ENCODE results near the gene KTN1.

The KTN1 gene

DNA sequence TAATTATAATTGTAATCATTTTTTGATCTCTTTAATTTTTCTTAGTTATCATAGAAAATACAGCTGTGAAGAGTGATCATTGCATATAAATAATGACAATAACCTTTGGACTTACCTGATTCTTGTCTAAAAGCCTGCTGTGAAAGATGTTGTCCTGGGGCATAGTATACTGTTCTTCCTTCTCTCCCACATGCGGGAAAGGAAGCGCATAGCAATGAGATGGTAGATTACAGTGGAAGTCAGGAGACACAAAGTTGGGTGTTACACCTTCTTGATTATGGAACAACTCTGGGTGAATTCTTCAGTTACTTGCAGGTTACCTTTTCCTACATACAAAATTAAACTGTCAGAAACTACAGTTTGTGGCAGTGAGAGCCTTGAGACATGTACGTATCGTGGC, 140.8 kb downstream of the KTN1 start:
- 100% methylated on average over 3 of the region's 4 CpGs for WGBS
- no peak overlapping the region for H3K4me3 ChIP-seq (ENCODE audit: low read length)
- H3K4me1 ChIP-seq (ENCODE audit: insufficient read depth, low read length) = no peaks in the 10 kb centered on the region
- no peaks in the 10 kb centered on the region for H3K27me3 ChIP-seq (ENCODE audit: insufficient read depth, low read length)
- no peak overlapping the region for H3K9ac ChIP-seq (ENCODE audit: low read depth, low read length)
- no peak overlapping the region for H3K27ac ChIP-seq (ENCODE audit: low read depth, low read length)
- no peaks in the 10 kb centered on the region for H3K36me3 ChIP-seq (ENCODE audit: insufficient read depth, low read length)
- no peaks in the 10 kb centered on the region for H3K9me3 ChIP-seq (ENCODE audit: insufficient read depth, low read depth, low read length)

- H3K27me3 ChIP-seq (ENCODE audit: insufficient read depth, low read length) = no peaks in the 10 kb centered on the region
- 90% methylated on average over 1 of the region's 1 CpG for WGBS
- no peaks in the 10 kb centered on the region for H3K4me1 ChIP-seq (ENCODE audit: insufficient read depth, low read length)
- no peak overlapping the region for H3K27ac ChIP-seq (ENCODE audit: low read depth, low read length)
- no peak overlapping the region for H3K9ac ChIP-seq (ENCODE audit: low read depth, low read length)
- no peak overlapping the region for H3K4me3 ChIP-seq (ENCODE audit: low read length)
- no peaks in the 10 kb centered on the region for H3K36me3 ChIP-seq (ENCODE audit: insufficient read depth, low read length)
- H3K9me3 ChIP-seq (ENCODE audit: insufficient read depth, low read depth, low read length) = no peaks in the 10 kb centered on the region
These were observed 141.3 kb downstream of the KTN1 start for GRCh38 chr14:55721353-55721752.

DNA sequence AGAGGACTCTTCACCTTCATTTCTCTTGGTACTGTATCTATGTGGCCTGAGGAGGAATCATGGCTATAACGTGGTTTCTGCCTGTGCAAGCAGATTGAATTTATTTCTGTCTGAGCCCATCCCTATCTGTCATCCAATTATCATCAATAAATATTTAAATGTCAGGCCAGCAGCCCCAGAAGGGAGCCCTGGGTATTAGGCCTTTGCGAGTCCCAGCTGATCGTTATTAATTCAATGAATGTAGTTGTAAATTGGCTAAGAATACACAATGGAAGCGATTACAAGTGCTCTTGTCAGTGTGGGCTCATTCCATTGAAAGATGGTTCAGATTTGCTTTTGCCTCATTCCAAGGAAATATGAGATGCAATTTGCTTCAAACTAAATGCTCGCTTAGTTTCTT, 142.0 kb downstream of the KTN1 start:
- Histone ChIP-seq H3K9me3 (ENCODE audit: insufficient read depth, low read depth, low read length) (no peaks in the 10 kb centered on the region), H3K36me3 (ENCODE audit: insufficient read depth, low read length) (no peaks in the 10 kb centered on the region), H3K27ac (ENCODE audit: low read depth, low read length) (no peak overlapping the region), H3K27me3 (ENCODE audit: insufficient read depth, low read length) (no peaks in the 10 kb centered on the region), H3K4me3 (ENCODE audit: low read length) (no peak overlapping the region), H3K4me1 (ENCODE audit: insufficient read depth, low read length) (no peaks in the 10 kb centered on the region), H3K9ac (ENCODE audit: low read depth, low read length) (no peak overlapping the region)
- 94% methylated on average over 5 of the region's 5 CpGs for WGBS

DNA sequence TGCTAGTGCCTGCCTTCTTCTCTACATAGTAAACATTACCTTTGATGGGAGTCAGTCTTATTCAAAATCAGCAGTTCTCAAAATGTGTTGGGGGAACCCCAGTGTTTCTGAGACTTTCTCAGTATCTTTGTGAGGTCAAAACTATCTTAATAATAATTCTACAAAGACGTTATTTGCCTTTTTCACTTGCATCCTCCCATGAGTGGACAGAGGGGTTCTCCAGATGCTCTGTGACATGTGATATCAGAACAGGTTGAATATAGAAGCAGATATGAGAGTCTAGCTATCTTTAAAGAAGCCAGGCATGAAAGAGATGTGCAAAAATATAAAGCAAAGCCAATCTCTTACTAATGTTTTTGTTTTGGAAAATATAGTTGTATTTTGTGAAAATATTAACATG, 144.7 kb downstream of the KTN1 start:
- no peaks in the 10 kb centered on the region for H3K27me3 ChIP-seq (ENCODE audit: insufficient read depth, low read length)
- no CpG with 5 or more reads among the region's 1 CpG for WGBS
- no peaks in the 10 kb centered on the region for H3K4me1 ChIP-seq (ENCODE audit: insufficient read depth, low read length)
- H3K4me3 ChIP-seq (ENCODE audit: low read length) = no peak overlapping the region
- no peak overlapping the region for H3K27ac ChIP-seq (ENCODE audit: low read depth, low read length)
- H3K36me3 ChIP-seq (ENCODE audit: insufficient read depth, low read length) = no peaks in the 10 kb centered on the region
- no peak overlapping the region for H3K9ac ChIP-seq (ENCODE audit: low read depth, low read length)
- no peaks in the 10 kb centered on the region for H3K9me3 ChIP-seq (ENCODE audit: insufficient read depth, low read depth, low read length)

DNA sequence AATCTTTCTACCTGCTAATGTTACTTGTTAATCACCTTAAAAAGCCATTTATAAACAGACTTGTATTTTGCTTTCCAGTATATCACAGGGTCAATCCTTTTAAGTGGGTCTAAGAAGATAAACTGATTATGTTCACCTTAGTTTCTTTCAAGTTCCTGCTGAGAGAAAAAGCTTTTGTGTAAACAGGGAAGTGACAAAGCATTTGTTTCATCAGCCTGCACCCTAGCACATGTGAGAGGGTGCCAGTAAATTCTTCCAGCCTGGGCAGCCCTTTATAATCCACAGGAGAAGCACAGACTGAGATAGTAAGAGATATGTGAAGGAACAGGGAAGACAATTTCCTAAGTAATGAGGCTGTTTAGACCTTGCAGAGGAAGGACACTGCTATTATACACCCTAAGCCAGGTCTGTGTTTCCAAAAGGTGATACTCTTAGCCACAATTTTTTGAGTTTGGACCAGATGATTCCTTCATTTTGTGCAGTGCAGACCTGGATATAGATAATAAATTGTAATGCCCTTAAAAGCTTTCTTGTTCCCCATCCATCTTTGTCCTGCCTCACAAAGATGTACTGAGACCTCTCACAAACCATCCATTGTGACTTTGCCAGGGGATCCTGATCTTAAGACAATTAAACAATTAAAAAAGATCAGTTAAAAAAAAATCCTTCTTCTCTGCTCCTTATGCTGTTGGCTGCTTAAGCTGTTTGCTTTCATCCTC, 150.7 kb downstream of the KTN1 start:
- peaks cover 2% of the 10 kb centered on the region; the same call in 1 of the 2 replicates for H3K9me3 ChIP-seq (ENCODE audit: insufficient read depth, low read depth, low read length)
- peaks cover 6% of the 10 kb centered on the region; the same call in 1 of the 2 replicates for H3K4me1 ChIP-seq (ENCODE audit: insufficient read depth, low read length)
- no peaks in the 10 kb centered on the region for H3K36me3 ChIP-seq (ENCODE audit: insufficient read depth, low read length)
- no peak overlapping the region for H3K9ac ChIP-seq (ENCODE audit: low read depth, low read length)
- H3K27me3 ChIP-seq (ENCODE audit: insufficient read depth, low read length) = no peaks in the 10 kb centered on the region
- no peak overlapping the region for H3K4me3 ChIP-seq (ENCODE audit: low read length)
- no peak overlapping the region for H3K27ac ChIP-seq (ENCODE audit: low read depth, low read length)

GRCh38 chr14:55731311-55731872, 151.4 kb downstream of the KTN1 start:
- Histone ChIP-seq H3K9me3 (ENCODE audit: insufficient read depth, low read depth, low read length) (peaks cover 3% of the 10 kb centered on the region; the same call in 1 of the 2 replicates), H3K27me3 (ENCODE audit: insufficient read depth, low read length) (no peaks in the 10 kb centered on the region), H3K36me3 (ENCODE audit: insufficient read depth, low read length) (no peaks in the 10 kb centered on the region), H3K27ac (ENCODE audit: low read depth, low read length) (no peak overlapping the region), H3K9ac (ENCODE audit: low read depth, low read length) (no peak overlapping the region), H3K4me1 (ENCODE audit: insufficient read depth, low read length) (peaks cover 6% of the 10 kb centered on the region; the same call in 1 of the 2 replicates), H3K4me3 (ENCODE audit: low read length) (no peak overlapping the region)
- 92% methylated on average over 4 of the region's 4 CpGs for WGBS

DNA sequence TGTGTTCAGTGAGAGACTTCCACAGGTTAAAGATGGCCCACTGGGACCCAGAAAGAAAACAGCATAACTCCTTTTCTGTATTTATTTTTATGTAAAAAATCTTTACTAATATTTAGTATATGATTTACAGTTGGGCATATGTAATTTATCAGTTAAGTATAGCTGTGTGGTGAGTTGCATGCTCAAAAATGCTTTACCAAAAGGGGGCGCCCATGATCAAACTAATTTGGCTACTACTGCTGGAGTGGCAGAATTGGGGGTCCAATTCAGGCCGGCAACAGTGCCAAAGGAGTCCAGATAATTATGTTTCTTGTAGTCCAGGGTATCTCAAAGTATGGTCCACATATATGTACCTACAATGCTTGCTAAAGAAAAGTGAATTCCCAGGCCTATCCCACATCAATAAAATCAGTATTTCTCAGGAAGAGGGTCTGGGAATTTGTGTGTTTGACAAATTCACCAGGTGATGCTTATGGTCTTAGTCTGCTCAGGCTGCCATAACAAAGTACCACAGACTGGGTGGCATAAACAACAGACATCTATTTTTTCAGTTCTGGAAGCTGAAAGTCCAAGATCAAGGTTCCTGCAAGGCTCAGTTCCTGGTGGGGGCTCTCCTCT, 152.0 kb downstream of the KTN1 start:
- no peak overlapping the region for H3K27ac ChIP-seq (ENCODE audit: low read depth, low read length)
- 24% methylated on average over 2 of the region's 2 CpGs for WGBS

DNA sequence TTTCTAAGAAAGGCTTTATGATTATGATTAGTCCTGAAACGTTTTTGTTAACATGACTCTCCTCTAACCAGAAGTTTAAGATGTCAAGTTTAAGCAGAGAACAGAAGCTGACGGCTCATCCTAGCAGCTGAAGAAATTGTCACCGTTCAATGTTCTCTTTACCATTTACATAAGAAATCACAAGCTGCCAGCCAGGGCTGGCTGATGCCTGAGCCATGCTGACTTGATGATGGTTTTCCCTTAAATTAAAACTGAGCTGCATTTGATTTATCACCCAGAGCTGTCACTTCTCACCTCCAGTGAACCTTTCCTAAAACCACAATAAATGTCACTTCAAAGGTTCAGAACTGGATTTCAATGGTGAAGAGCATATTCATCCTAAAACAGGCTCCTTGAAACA, 153.6 kb downstream of the KTN1 start:
- no peaks in the 10 kb centered on the region for H3K36me3 ChIP-seq (ENCODE audit: insufficient read depth, low read length)
- no peak overlapping the region for H3K27ac ChIP-seq (ENCODE audit: low read depth, low read length)
- no peak overlapping the region for H3K4me3 ChIP-seq (ENCODE audit: low read length)
- no peaks in the 10 kb centered on the region for H3K27me3 ChIP-seq (ENCODE audit: insufficient read depth, low read length)
- 76% methylated on average over 3 of the region's 3 CpGs for WGBS
- H3K9me3 ChIP-seq (ENCODE audit: insufficient read depth, low read depth, low read length) = peaks cover 3% of the 10 kb centered on the region; the same call in 1 of the 2 replicates
- H3K4me1 ChIP-seq (ENCODE audit: insufficient read depth, low read length) = peaks cover 6% of the 10 kb centered on the region; the same call in 1 of the 2 replicates
- H3K9ac ChIP-seq (ENCODE audit: low read depth, low read length) = no peak overlapping the region

More for the DNA sequence above, 152.0 kb downstream of the KTN1 start:
- Histone ChIP-seq H3K27me3 (ENCODE audit: insufficient read depth, low read length) (no peaks in the 10 kb centered on the region), H3K9me3 (ENCODE audit: insufficient read depth, low read depth, low read length) (peaks cover 3% of the 10 kb centered on the region; the same call in 1 of the 2 replicates), H3K4me1 (ENCODE audit: insufficient read depth, low read length) (peaks cover 6% of the 10 kb centered on the region; the same call in 1 of the 2 replicates), H3K4me3 (ENCODE audit: low read length) (no peak overlapping the region), H3K9ac (ENCODE audit: low read depth, low read length) (no peak overlapping the region), H3K36me3 (ENCODE audit: insufficient read depth, low read length) (no peaks in the 10 kb centered on the region)
